ENCODE measurements around the gene SS18L1. TPM values are rescaled to one million over a fixed set of nuclear protein-coding genes. Genes with fewer than 3 reads are reported as not detected.

The SS18L1 gene
- total RNA-seq, 1 experiment from 2014 or later, result 21.6 TPM

DNA sequence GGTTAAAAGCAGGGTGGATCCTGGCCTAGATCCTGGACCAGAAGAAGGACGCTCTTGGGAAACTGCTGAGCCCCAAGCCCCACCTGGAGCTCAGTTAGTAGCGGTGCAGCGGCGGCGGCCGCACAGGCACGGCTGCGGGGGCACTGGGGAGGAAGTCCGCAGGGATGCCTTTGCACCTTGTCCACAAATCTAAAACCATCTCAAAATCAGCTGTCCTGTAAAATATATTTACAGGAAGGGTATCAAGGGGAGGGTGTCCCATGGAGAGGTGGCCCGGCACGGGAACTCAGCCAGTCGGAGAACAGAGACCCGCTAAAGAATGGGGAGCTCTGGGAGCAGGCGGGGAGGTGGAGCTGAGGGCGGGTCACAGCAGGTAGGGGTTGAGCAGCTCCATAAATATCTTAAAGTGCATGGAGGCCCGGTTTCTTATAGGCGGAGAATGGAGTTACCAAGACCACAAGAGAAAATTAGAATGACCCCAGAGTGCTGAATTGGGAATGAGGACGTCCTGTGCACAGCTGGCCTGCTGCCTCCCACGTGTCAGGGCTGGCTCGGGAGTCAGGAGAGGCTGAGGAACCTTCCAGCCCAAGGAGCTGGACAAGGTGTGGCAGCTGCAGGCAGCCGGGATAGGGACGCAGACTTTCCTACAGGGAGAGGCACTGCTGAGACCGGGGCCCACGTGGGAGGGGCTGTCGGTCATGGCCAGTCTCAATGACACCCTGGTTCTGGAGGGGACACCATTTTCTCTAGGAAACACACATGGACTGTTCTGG lies 47.3 kb downstream of the SS18L1 start:
- H3K4me1 ChIP-seq (ENCODE audit: control insufficient read depth, insufficient read depth, low read length), result peaks cover 8% of the 10 kb centered on the region; the same call in 1 of the 2 replicates
- no peaks in the 10 kb centered on the region for H3K9me3 ChIP-seq (ENCODE audit: control insufficient read depth, insufficient read depth, low read depth, low read length)
- CTCF ChIA-PET, result no interaction called here
- POLR2A ChIA-PET, result no interaction called here
- no peak for DNase-seq (ENCODE audit: low read depth, low spot score)
- no TSS peak for BruUV-seq (replicated peaks)
- H3K36me3 ChIP-seq (ENCODE audit: control insufficient read depth, insufficient read depth, low read length), result peaks cover 2% of the 10 kb centered on the region; the same call in 1 of the 2 replicates
- H3K27me3 ChIP-seq (ENCODE audit: control insufficient read depth, insufficient read depth, low read length), result no peaks in the 10 kb centered on the region
- no peak overlapping the region for H3K4me3 ChIP-seq (ENCODE audit: low read depth in 2 of 2, low read length in 2 of 2)
- H3K27ac ChIP-seq (ENCODE audit: low read length), result no peak overlapping the region
- no peak for ATAC-seq
- intact Hi-C loops (cut with micrococcal nuclease; ENCODE audit: unreplicated experiment) (no loop called here), in situ Hi-C loops (cut with HindIII; ENCODE audit: low pct_unique_long_range_greater_than_20kb, low sequenced_read_pairs) (no loop called here)
- no peak for TF ChIP-seq CTCF (IDR thresholded peaks at IDR 0.05)
- no peak for TF ChIP-seq TCF7L2 (IDR thresholded peaks at IDR 0.05; ENCODE audit: low read depth, low read length)
- TF ChIP-seq REST (IDR thresholded peaks at IDR 0.05; ENCODE audit: insufficient read depth in 1 of 2, low read depth in 2 of 2, low read length in 1 of 2), result no peak
- no peak for TF ChIP-seq POLR2AphosphoS5 (IDR thresholded peaks at IDR 0.05; ENCODE audit: low read depth, low read length)
- TF ChIP-seq SIN3A (IDR thresholded peaks at IDR 0.05; ENCODE audit: borderline replicate concordance, insufficient read depth, low read depth, low read length), result no peak

DNA sequence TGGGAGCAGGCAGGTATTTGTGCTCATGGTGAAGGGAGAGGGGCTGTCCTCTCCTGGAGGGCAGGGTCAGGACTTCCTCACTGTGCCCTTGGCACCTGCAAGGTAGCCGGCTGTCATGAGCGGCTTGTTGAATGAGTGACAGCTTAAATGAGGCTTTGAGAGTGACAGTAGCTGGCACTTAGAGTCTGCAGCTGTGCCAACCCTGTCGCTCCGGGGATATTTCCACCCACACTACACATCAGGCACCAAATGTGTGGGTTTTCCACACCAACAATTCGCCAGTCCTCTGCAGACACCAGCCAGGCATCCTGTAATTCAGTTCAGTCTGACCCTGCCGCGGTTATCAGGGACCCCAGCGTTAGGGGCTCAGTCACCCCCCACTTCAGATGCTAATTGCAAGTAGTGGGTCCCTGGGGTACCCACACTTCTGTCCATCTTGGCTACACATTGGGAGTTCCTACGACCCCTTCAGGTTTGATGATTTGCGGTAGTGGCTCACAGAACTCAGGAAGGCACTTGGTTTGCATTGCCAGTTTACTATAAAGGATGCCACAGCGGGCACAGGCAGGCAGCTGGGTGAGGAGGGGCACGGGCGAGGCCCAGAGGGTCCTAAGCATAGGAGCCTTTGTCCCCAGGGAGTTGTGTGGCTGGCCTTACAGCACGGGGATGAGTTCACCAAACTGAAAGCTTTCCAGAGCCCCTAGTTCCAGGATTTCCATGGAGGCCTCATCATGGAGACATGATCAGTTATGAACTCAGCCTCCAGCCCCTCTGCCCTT lies 48.4 kb downstream of the SS18L1 start:
- POLR2A ChIA-PET, result no interaction called here
- DNase-seq (ENCODE audit: low read depth, low spot score), result no peak
- CTCF ChIA-PET, result no interaction called here
- peaks cover 6% of the 10 kb centered on the region; the same call in 1 of the 2 replicates for H3K4me1 ChIP-seq (ENCODE audit: control insufficient read depth, insufficient read depth, low read length)
- H3K9me3 ChIP-seq (ENCODE audit: control insufficient read depth, insufficient read depth, low read depth, low read length), result no peaks in the 10 kb centered on the region
- no peak for TF ChIP-seq SIN3A (IDR thresholded peaks at IDR 0.05; ENCODE audit: borderline replicate concordance, insufficient read depth, low read depth, low read length)
- TF ChIP-seq POLR2AphosphoS5 (IDR thresholded peaks at IDR 0.05; ENCODE audit: low read depth, low read length), result no peak
- no peak for TF ChIP-seq TCF7L2 (IDR thresholded peaks at IDR 0.05; ENCODE audit: low read depth, low read length)
- TF ChIP-seq REST (IDR thresholded peaks at IDR 0.05; ENCODE audit: insufficient read depth in 1 of 2, low read depth in 2 of 2, low read length in 1 of 2), result no peak
- TF ChIP-seq CTCF (IDR thresholded peaks at IDR 0.05), result no peak
- no peak overlapping the region for H3K27ac ChIP-seq (ENCODE audit: low read length)
- in situ Hi-C loops (cut with HindIII; ENCODE audit: low pct_unique_long_range_greater_than_20kb, low sequenced_read_pairs), result no loop called here
- intact Hi-C loops (cut with micrococcal nuclease; ENCODE audit: unreplicated experiment), result no loop called here
- H3K27me3 ChIP-seq (ENCODE audit: control insufficient read depth, insufficient read depth, low read length), result no peaks in the 10 kb centered on the region
- no peak overlapping the region for H3K4me3 ChIP-seq (ENCODE audit: low read depth in 2 of 2, low read length in 2 of 2)
- BruUV-seq (replicated peaks), result no TSS peak
- peaks cover 2% of the 10 kb centered on the region; the same call in 1 of the 2 replicates for H3K36me3 ChIP-seq (ENCODE audit: control insufficient read depth, insufficient read depth, low read length)
- ATAC-seq, result no peak

All from Panc1 (cell line).